Measurements from ENCODE around the gene FYB1. TPM values are rescaled to one million over a fixed set of nuclear protein-coding genes. Genes with fewer than 3 reads are reported as not detected.

FYB1 gene
- polyA plus RNA-seq, 1 experiment = 0.01 TPM

DNA sequence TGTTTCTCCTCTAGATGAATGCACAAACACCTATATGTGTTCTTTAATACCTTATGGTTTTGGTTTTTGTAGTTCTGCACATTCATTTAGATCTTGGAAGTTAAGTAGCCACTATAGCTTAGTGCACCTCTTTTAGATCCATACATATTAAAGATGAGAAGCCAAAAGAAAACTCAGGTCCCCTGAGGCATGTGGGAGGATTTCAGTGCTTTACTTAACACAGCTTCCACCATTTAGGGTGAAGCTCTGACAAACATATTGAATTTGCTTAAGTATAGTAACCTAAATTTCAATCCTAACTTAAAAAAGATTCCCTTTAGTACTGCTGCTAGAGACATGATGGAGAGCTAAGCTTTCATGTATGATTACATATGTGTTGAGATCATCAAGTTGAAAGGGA lies 119.5 kb downstream of the FYB1 start:
- Histone ChIP-seq H3K27me3 (ENCODE audit: control insufficient read depth, insufficient read depth, low read length) (no peaks in the 10 kb centered on the region), H3K9me3 (ENCODE audit: control insufficient read depth, insufficient read depth, low read length) (no peaks in the 10 kb centered on the region), H3K27ac (ENCODE audit: low read depth, low read length) (no peak overlapping the region), H3K4me3 (ENCODE audit: low read depth, low read length) (no peak overlapping the region)
- TF ChIP-seq, protein P1, sequence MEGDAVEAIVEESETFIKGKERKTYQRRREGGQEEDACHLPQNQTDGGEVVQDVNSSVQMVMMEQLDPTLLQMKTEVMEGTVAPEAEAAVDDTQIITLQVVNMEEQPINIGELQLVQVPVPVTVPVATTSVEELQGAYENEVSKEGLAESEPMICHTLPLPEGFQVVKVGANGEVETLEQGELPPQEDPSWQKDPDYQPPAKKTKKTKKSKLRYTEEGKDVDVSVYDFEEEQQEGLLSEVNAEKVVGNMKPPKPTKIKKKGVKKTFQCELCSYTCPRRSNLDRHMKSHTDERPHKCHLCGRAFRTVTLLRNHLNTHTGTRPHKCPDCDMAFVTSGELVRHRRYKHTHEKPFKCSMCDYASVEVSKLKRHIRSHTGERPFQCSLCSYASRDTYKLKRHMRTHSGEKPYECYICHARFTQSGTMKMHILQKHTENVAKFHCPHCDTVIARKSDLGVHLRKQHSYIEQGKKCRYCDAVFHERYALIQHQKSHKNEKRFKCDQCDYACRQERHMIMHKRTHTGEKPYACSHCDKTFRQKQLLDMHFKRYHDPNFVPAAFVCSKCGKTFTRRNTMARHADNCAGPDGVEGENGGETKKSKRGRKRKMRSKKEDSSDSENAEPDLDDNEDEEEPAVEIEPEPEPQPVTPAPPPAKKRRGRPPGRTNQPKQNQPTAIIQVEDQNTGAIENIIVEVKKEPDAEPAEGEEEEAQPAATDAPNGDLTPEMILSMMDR (IDR thresholded peaks at IDR 0.05; ENCODE audit: low read depth, low read length) = no peak
- no peak for DNase-seq (ENCODE audit: low read depth, low spot score)
- ChIA-PET CTCF (interaction anchor here (0.9 to 6.4 kb wide), 2 partner anchors 12 to 19 kb away, joined by 3 to 55 read pairs; no protein-coding TSS in a partner anchor), POLR2A (no interaction called here)

DNA sequence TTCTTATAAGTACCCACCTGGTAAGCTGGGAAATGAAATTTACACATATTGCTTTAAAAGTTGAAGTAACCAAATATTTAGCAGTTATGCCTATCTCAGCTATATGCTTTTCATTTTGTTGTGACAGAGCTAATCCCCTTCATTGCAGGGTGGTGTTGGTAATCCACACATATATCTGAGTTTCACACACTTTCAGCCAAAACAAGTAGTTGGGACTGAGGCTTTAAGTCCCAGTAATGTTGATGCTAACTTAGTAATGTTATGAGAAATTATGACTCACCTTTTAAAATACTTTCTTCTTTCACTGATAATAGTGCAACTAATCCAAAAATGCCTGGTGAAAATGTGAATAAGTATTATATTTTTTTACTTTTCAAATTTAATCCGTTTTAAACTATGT lies 126.0 kb downstream of the FYB1 start:
- Histone ChIP-seq H3K4me3 (ENCODE audit: low read depth, low read length) (no peak overlapping the region), H3K27ac (ENCODE audit: low read depth, low read length) (no peak overlapping the region), H3K9me3 (ENCODE audit: control insufficient read depth, insufficient read depth, low read length) (no peaks in the 10 kb centered on the region), H3K27me3 (ENCODE audit: control insufficient read depth, insufficient read depth, low read length) (no peaks in the 10 kb centered on the region)
- TF ChIP-seq, protein P1 (IDR thresholded peaks at IDR 0.05; ENCODE audit: low read depth, low read length) = no peak
- no peak for DNase-seq (ENCODE audit: low read depth, low spot score)
- ChIA-PET POLR2A (no interaction called here), CTCF (interaction anchor here (5.7 kb wide), 1 partner anchor 12 kb away, joined by 45 read pairs; no protein-coding TSS in a partner anchor)

DNA sequence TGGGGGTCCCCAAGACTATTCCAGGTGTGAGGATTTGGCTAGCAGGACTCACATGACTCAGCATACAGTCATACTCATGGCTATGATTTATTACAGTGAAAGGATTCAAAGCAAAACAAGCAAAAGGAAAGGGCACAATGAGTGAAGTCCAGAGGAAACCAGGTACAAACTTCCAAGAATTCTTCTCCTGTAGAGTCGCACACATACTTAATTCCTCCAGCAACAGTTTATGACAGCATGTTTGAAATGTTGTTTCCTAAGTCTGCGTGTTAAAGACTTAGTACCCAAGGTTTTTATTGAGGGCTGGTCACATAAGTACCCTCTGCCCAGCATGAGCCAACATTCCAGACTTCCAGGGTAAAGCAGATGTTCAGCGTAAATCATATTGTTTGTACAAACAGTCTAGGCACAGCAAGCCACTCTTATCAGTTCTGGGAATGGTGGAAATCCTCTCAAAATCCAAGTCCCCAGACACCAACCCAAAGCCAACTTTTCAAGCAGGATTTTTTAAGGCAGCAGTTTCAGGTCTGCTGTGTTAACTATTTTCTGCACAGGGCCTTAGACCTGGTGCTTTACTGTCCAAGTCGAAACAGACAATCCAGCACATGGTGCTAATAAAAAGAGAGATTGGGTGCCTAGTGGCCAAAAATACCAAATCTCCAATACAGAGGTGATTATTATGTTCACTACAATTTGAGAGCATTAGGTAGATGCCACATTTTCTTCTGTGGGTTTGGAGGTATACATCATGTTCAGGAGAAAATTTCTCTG lies 126.6 kb downstream of the FYB1 start:
- no peak overlapping the region for H3K4me3 ChIP-seq (ENCODE audit: low read depth, low read length)
- ChIA-PET POLR2A (no interaction called here), CTCF (interaction anchor here (5.7 kb wide), 1 partner anchor 12 kb away, joined by 45 read pairs; no protein-coding TSS in a partner anchor)
- no peaks in the 10 kb centered on the region for H3K27me3 ChIP-seq (ENCODE audit: control insufficient read depth, insufficient read depth, low read length)
- no peaks in the 10 kb centered on the region for H3K9me3 ChIP-seq (ENCODE audit: control insufficient read depth, insufficient read depth, low read length)
- TF ChIP-seq, protein P1 (IDR thresholded peaks at IDR 0.05; ENCODE audit: low read depth, low read length) = no peak
- H3K27ac ChIP-seq (ENCODE audit: low read depth, low read length) = peak overlapping the region; percentile 59
- no peak for DNase-seq (ENCODE audit: low read depth, low spot score)

DNA sequence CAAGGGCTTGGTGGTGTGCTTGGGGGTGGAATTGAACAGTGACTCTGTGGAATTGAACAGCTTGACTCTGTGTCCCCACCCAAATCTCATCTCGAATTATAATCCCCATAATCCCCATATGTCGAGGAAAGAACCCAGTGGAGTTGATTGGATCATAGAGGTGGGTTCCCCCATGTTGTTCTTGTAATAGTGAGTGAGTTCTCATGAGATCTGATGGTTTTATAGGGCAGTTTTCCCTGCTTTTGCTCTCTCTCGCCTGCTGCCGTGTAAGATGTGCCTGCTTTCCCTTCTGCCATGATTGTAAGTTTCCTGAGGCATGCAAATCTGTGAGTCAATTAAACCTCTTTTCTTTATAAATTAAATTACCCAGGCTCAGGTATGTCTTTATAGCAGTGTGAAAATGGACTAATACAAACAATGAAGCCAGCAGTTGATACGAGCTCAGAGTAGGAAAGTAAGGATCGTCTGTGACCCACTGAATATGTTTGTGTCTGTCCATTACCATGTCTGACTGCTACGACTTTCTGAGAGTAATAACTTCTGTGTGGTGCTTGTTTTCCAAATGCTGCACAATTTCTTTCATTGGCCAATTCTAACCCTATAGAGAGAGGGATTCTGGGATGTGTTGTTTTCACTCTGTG lies 127.3 kb downstream of the FYB1 start:
- Histone ChIP-seq H3K27ac (ENCODE audit: low read depth, low read length) (peak overlapping the region; percentile 59), H3K9me3 (ENCODE audit: control insufficient read depth, insufficient read depth, low read length) (no peaks in the 10 kb centered on the region), H3K27me3 (ENCODE audit: control insufficient read depth, insufficient read depth, low read length) (no peaks in the 10 kb centered on the region), H3K4me3 (ENCODE audit: low read depth, low read length) (no peak overlapping the region)
- DNase-seq (ENCODE audit: low read depth, low spot score) = no peak
- CTCF ChIA-PET = interaction anchor here (5.7 kb wide), 1 partner anchor 11 kb away, joined by 45 read pairs; no protein-coding TSS in a partner anchor
- TF ChIP-seq, protein P1 (IDR thresholded peaks at IDR 0.05; ENCODE audit: low read depth, low read length) = no peak
- POLR2A ChIA-PET = no interaction called here

DNA sequence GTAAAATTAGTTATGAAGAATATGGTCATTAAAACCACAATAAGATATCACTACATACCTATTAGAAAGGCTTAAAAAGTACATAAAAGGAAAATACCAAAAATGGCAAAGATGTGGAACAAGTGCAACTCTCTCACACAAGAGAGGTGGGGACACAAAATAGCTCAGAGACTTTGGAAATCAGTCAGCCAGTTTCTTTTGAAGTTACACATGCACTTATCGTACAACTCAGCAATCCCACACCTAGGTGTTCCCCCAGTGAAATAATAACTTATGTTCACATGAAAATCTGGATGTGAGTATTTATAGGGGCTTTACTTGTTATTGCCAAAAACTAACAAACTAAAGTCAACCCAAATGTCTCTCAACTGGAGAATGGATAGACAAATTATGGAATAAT lies 135.4 kb downstream of the FYB1 start:
- no peaks in the 10 kb centered on the region for H3K27me3 ChIP-seq (ENCODE audit: control insufficient read depth, insufficient read depth, low read length)
- ChIA-PET CTCF (no interaction called here), POLR2A (no interaction called here)
- no peak for DNase-seq (ENCODE audit: low read depth, low spot score)
- no peak overlapping the region for H3K27ac ChIP-seq (ENCODE audit: low read depth, low read length)
- TF ChIP-seq, protein P1 (IDR thresholded peaks at IDR 0.05; ENCODE audit: low read depth, low read length) = no peak
- H3K4me3 ChIP-seq (ENCODE audit: low read depth, low read length) = no peak overlapping the region
- peaks cover 4% of the 10 kb centered on the region; the same call in 1 of the 2 replicates for H3K9me3 ChIP-seq (ENCODE audit: control insufficient read depth, insufficient read depth, low read length)

Measured in AG04450 (cell line).